ENCODE results near the gene ERCC6.

The ERCC6 gene

DNA sequence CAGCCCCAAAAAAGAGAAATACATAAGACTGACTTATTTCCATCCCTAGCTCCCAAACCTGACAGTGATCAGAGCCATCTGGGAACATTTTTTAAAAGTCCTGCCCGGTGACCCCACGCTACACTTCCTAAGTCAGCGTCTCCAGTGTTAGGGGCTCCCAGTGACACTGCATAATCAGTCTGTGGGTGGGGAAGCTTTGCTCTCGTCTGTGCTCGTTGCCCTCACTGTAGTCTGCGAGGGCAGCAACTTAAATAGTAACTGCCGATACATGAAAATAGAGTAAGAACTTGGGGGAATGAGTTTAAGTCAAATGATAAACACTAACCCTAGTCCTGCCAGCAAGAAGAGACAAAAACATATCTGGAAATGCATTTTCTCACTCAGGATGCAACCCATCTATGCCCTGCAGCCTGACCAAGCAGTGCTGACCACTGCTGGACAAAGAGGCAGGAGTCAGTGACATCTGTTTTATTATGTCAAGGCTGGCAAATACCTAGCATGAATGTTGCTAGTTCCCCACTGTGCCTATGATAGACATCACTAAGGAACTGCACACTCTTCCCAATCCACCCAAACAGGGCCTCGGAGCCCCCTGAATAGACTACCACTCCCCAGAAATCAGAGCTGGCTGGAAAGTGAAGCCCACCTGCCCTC is 18.7 kb downstream of the ERCC6 start:
- Histone ChIP-seq H3K9ac (ENCODE audit: low read length) (no peak overlapping the region), H3K79me2 (ENCODE audit: low read length) (peaks cover 6% of the 10 kb centered on the region), H4K20me1 (ENCODE audit: insufficient read depth, low read length) (no peaks in the 10 kb centered on the region; the same call in 1 of the 2 replicates), H3K4me2 (ENCODE audit: low read length) (no peak overlapping the region), H3K4me1 (ENCODE audit: low read length) (peaks cover 32% of the 10 kb centered on the region), H3K4me3 (ENCODE audit: low read length) (no peak overlapping the region), H2AFZ (ENCODE audit: low read depth, low read length) (no peak overlapping the region), H3K27ac (ENCODE audit: low read length) (no peak overlapping the region), H3K36me3 (replicated peaks; ENCODE audit: low read depth, low read length) (peaks cover 43% of the 10 kb centered on the region), H3K9me3 (ENCODE audit: insufficient read depth, low read length) (no peaks in the 10 kb centered on the region), H3K27me3 (ENCODE audit: low read depth, low read length) (no peaks in the 10 kb centered on the region)
- TF ChIP-seq, protein P1, sequence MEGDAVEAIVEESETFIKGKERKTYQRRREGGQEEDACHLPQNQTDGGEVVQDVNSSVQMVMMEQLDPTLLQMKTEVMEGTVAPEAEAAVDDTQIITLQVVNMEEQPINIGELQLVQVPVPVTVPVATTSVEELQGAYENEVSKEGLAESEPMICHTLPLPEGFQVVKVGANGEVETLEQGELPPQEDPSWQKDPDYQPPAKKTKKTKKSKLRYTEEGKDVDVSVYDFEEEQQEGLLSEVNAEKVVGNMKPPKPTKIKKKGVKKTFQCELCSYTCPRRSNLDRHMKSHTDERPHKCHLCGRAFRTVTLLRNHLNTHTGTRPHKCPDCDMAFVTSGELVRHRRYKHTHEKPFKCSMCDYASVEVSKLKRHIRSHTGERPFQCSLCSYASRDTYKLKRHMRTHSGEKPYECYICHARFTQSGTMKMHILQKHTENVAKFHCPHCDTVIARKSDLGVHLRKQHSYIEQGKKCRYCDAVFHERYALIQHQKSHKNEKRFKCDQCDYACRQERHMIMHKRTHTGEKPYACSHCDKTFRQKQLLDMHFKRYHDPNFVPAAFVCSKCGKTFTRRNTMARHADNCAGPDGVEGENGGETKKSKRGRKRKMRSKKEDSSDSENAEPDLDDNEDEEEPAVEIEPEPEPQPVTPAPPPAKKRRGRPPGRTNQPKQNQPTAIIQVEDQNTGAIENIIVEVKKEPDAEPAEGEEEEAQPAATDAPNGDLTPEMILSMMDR (IDR thresholded peaks at IDR 0.05; ENCODE audit: low read depth, low read length) = no peak
- TF ChIP-seq EZH2phosphoT487 (IDR thresholded peaks at IDR 0.05; ENCODE audit: low read depth) = no peak

DNA sequence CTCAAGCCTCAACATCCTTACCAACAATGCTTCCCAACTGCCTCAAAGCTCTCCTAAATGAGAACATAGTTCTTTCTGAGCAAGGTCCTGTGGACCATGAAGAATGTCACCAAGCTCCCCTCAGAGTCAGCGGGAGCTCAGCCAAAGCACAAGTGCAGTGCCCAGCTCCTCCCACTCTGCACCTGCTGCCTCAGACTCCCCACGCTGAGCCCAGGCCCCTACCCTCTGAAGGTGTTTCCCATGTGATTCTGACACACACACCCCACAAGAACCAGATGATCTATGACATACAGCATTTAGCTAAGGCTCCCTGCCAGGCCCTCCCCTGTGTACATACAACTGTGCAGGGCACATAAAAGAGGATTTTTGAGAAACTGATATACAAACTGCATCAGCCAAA is 19.2 kb downstream of the ERCC6 start:
- Histone ChIP-seq H3K4me1 (ENCODE audit: low read length) (peaks cover 37% of the 10 kb centered on the region), H3K4me3 (ENCODE audit: low read length) (no peak overlapping the region), H3K27me3 (ENCODE audit: low read depth, low read length) (no peaks in the 10 kb centered on the region), H3K9ac (ENCODE audit: low read length) (no peak overlapping the region), H3K27ac (ENCODE audit: low read length) (no peak overlapping the region), H3K36me3 (replicated peaks; ENCODE audit: low read depth, low read length) (peaks cover 45% of the 10 kb centered on the region), H3K79me2 (ENCODE audit: low read length) (peaks cover 7% of the 10 kb centered on the region), H3K4me2 (ENCODE audit: low read length) (no peak overlapping the region), H4K20me1 (ENCODE audit: insufficient read depth, low read length) (no peaks in the 10 kb centered on the region; the same call in 1 of the 2 replicates), H3K9me3 (ENCODE audit: insufficient read depth, low read length) (no peaks in the 10 kb centered on the region), H2AFZ (ENCODE audit: low read depth, low read length) (no peak overlapping the region)
- TF ChIP-seq, protein P1 (IDR thresholded peaks at IDR 0.05; ENCODE audit: low read depth, low read length) = no peak
- no peak for TF ChIP-seq EZH2phosphoT487 (IDR thresholded peaks at IDR 0.05; ENCODE audit: low read depth)

DNA sequence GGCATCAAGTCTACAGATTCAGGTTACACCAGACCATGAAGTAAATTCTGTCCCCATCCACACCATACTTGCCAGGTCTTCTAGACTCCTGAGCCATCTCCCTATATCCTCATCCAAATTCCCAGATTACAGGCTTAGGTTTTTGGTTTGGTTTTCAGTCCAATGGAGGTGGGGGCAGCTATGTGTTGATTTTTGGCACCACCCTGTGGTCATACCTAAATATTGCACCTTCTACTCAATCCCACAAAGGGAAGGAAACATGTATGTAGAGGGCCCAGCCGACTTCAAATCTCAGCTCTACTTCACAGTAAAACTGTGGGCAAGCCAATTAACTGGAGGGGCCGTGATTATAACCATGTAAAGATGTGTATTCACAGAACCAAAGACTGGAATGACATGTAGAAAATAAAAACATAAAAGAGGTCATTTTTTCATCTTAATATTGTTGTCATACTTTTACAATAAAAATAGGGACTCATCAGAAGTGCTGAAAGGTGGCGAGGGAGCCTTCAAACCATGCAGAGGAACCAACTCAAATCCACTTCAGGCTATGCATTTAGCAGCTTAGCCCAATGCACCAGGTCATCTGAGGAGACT is 19.8 kb downstream of the ERCC6 start:
- Histone ChIP-seq H3K4me3 (ENCODE audit: low read length) (no peak overlapping the region), H3K4me2 (ENCODE audit: low read length) (no peak overlapping the region), H3K9me3 (ENCODE audit: insufficient read depth, low read length) (no peaks in the 10 kb centered on the region), H3K9ac (ENCODE audit: low read length) (no peak overlapping the region), H3K79me2 (ENCODE audit: low read length) (peaks cover 7% of the 10 kb centered on the region), H3K4me1 (ENCODE audit: low read length) (peaks cover 40% of the 10 kb centered on the region), H4K20me1 (ENCODE audit: insufficient read depth, low read length) (no peaks in the 10 kb centered on the region; the same call in 1 of the 2 replicates), H3K27ac (ENCODE audit: low read length) (no peak overlapping the region), H3K36me3 (replicated peaks; ENCODE audit: low read depth, low read length) (peaks cover 45% of the 10 kb centered on the region), H2AFZ (ENCODE audit: low read depth, low read length) (no peak overlapping the region), H3K27me3 (ENCODE audit: low read depth, low read length) (no peaks in the 10 kb centered on the region)
- no peak for TF ChIP-seq EZH2phosphoT487 (IDR thresholded peaks at IDR 0.05; ENCODE audit: low read depth)
- TF ChIP-seq, protein P1 (IDR thresholded peaks at IDR 0.05; ENCODE audit: low read depth, low read length) = peak; percentile 64

DNA sequence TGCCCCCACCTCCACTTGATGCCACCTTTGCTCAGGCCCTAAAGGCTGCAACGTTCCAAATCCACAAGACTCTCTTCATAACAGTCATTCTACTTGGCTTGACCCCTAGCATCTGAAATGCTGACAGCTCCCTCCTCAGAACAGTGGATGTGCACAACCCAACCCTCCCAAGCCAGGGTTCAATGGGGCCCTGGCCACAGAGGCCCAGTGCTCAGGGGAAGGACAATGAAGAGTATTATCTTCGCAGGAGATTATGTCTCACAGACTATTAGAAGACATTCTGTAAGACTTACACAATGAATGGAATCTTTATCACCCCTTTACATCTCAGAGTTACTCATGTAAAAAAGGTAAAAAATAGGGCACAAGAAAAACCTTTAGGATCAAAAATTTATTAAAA is 20.4 kb downstream of the ERCC6 start:
- H3K79me2 ChIP-seq (ENCODE audit: low read length) = peaks cover 7% of the 10 kb centered on the region
- H4K20me1 ChIP-seq (ENCODE audit: insufficient read depth, low read length) = no peaks in the 10 kb centered on the region; the same call in 1 of the 2 replicates
- no peaks in the 10 kb centered on the region for H3K27me3 ChIP-seq (ENCODE audit: low read depth, low read length)
- no peak overlapping the region for H2AFZ ChIP-seq (ENCODE audit: low read depth, low read length)
- no peaks in the 10 kb centered on the region for H3K9me3 ChIP-seq (ENCODE audit: insufficient read depth, low read length)
- TF ChIP-seq EZH2phosphoT487 (IDR thresholded peaks at IDR 0.05; ENCODE audit: low read depth) = no peak
- TF ChIP-seq, protein P1 (IDR thresholded peaks at IDR 0.05; ENCODE audit: low read depth, low read length) = no peak
- no peak overlapping the region for H3K9ac ChIP-seq (ENCODE audit: low read length)
- no peak overlapping the region for H3K27ac ChIP-seq (ENCODE audit: low read length)
- H3K4me3 ChIP-seq (ENCODE audit: low read length) = no peak overlapping the region
- peaks cover 40% of the 10 kb centered on the region for H3K4me1 ChIP-seq (ENCODE audit: low read length)
- H3K4me2 ChIP-seq (ENCODE audit: low read length) = no peak overlapping the region
- H3K36me3 ChIP-seq (replicated peaks; ENCODE audit: low read depth, low read length) = peaks cover 45% of the 10 kb centered on the region

Measured in OCI-LY3 (cell line).